ENCODE measurements around the gene GPN1. TPM values are rescaled to one million over a fixed set of nuclear protein-coding genes. Genes with fewer than 3 reads are reported as not detected.

Gene GPN1
- total and polyA plus RNA-seq, 12 donors = 10.6 to 44.6 (median 24.8) TPM

- Histone ChIP-seq H3K4me1 (replicated peaks in 1 of 2) (peaks cover 10 to 24% of the 10 kb centered on the region in 2 donors), H3K36me3 (replicated peaks in 1 of 2) (no peaks in the 10 kb centered on the region), H3K27me3 (no peaks in the 10 kb centered on the region), H3K4me3 (peak within 1 kb of the TSS; percentile 9 to 91 (median 74)), H3K27ac (peak within 1 kb of the TSS in 4 of 5 donors; percentile 5 to 78 (median 70)), H3K9me3 (replicated peaks in 1 of 3) (peaks cover 0 to 19% (median 0%) of the 10 kb centered on the region in 3 donors)
- WGBS, 4 donors = 0 to 1% (median 1%) methylated on average over 16 to 38 of the region's 38 CpGs
- DNase-seq = peak; percentile 78 to 95 (median 90)
- peak; percentile 52 to 69 for TF ChIP-seq POLR2A (IDR thresholded peaks at IDR 0.05)
- TF ChIP-seq CTCF (IDR thresholded peaks at IDR 0.05) = peak in 1 of 6 experiments; percentile 19
- intact Hi-C loops (cut with DNase I) = no loop called here
Observed at GRCh38 chr2:27582695-27583389, 46.0 kb upstream of the GPN1 start, which contains the start of gene ZNF512. Gene ZNF512, plus strand, starts transcription at chr2:27583042. Its CDS starts 71 bp downstream, at chr2:27583113.

GRCh38 chr2:27583390-27583915 is 45.4 kb upstream of the GPN1 start:
- H3K27me3 ChIP-seq = no peaks in the 10 kb centered on the region
- WGBS, 4 donors = 5 to 7% (median 6%) methylated on average over 11 to 12 of the region's 12 CpGs
- intact Hi-C loops (cut with DNase I) = no loop called here
- H3K9me3 ChIP-seq (replicated peaks in 1 of 3) = peaks cover 0 to 16% (median 0%) of the 10 kb centered on the region in 3 donors
- peaks cover 10 to 24% of the 10 kb centered on the region in 2 donors for H3K4me1 ChIP-seq (replicated peaks in 1 of 2)
- H3K4me3 ChIP-seq = peak overlapping the region; percentile 9 to 91 (median 74)
- H3K36me3 ChIP-seq (replicated peaks in 1 of 2) = no peaks in the 10 kb centered on the region
- DNase-seq = no peak
- no peak for TF ChIP-seq POLR2A (IDR thresholded peaks at IDR 0.05)
- no peak for TF ChIP-seq CTCF (IDR thresholded peaks at IDR 0.05)
- peak overlapping the region in 4 of 5 donors; percentile 5 to 78 (median 70) for H3K27ac ChIP-seq

- intact Hi-C loops (cut with DNase I) = no loop called here
Observed at GRCh38 chr2:27584597-27584996, 44.3 kb upstream of the GPN1 start.

More at GRCh38 chr2:27584597-27584996, 44.3 kb upstream of the GPN1 start:
- TF ChIP-seq POLR2A (IDR thresholded peaks at IDR 0.05) (no peak), CTCF (IDR thresholded peaks at IDR 0.05) (no peak)
- peaks cover 0 to 6% (median 0%) of the 10 kb centered on the region in 3 donors for H3K9me3 ChIP-seq (replicated peaks in 1 of 3)
- H3K36me3 ChIP-seq (replicated peaks in 1 of 2) = no peaks in the 10 kb centered on the region
- no peaks in the 10 kb centered on the region for H3K27me3 ChIP-seq
- no peak overlapping the region for H3K4me3 ChIP-seq
- H3K27ac ChIP-seq = no peak overlapping the region
- no peak for DNase-seq
- peaks cover 10 to 24% of the 10 kb centered on the region in 2 donors for H3K4me1 ChIP-seq (replicated peaks in 1 of 2)
- 77 to 92% (median 84%) methylated on average over 3 of the region's 3 CpGs for WGBS, 4 donors
